ENCODE measurements around the gene POR. TPM values are rescaled to one million over a fixed set of nuclear protein-coding genes. Genes with fewer than 3 reads are reported as not detected.

Gene POR
- total and polyA plus RNA-seq, 2 of the 8 experiments (the other 6 are each of a cell fraction or from before 2014, with no cell fraction given) = 98.7 to 144 TPM

- TF ChIP-seq, protein P1, sequence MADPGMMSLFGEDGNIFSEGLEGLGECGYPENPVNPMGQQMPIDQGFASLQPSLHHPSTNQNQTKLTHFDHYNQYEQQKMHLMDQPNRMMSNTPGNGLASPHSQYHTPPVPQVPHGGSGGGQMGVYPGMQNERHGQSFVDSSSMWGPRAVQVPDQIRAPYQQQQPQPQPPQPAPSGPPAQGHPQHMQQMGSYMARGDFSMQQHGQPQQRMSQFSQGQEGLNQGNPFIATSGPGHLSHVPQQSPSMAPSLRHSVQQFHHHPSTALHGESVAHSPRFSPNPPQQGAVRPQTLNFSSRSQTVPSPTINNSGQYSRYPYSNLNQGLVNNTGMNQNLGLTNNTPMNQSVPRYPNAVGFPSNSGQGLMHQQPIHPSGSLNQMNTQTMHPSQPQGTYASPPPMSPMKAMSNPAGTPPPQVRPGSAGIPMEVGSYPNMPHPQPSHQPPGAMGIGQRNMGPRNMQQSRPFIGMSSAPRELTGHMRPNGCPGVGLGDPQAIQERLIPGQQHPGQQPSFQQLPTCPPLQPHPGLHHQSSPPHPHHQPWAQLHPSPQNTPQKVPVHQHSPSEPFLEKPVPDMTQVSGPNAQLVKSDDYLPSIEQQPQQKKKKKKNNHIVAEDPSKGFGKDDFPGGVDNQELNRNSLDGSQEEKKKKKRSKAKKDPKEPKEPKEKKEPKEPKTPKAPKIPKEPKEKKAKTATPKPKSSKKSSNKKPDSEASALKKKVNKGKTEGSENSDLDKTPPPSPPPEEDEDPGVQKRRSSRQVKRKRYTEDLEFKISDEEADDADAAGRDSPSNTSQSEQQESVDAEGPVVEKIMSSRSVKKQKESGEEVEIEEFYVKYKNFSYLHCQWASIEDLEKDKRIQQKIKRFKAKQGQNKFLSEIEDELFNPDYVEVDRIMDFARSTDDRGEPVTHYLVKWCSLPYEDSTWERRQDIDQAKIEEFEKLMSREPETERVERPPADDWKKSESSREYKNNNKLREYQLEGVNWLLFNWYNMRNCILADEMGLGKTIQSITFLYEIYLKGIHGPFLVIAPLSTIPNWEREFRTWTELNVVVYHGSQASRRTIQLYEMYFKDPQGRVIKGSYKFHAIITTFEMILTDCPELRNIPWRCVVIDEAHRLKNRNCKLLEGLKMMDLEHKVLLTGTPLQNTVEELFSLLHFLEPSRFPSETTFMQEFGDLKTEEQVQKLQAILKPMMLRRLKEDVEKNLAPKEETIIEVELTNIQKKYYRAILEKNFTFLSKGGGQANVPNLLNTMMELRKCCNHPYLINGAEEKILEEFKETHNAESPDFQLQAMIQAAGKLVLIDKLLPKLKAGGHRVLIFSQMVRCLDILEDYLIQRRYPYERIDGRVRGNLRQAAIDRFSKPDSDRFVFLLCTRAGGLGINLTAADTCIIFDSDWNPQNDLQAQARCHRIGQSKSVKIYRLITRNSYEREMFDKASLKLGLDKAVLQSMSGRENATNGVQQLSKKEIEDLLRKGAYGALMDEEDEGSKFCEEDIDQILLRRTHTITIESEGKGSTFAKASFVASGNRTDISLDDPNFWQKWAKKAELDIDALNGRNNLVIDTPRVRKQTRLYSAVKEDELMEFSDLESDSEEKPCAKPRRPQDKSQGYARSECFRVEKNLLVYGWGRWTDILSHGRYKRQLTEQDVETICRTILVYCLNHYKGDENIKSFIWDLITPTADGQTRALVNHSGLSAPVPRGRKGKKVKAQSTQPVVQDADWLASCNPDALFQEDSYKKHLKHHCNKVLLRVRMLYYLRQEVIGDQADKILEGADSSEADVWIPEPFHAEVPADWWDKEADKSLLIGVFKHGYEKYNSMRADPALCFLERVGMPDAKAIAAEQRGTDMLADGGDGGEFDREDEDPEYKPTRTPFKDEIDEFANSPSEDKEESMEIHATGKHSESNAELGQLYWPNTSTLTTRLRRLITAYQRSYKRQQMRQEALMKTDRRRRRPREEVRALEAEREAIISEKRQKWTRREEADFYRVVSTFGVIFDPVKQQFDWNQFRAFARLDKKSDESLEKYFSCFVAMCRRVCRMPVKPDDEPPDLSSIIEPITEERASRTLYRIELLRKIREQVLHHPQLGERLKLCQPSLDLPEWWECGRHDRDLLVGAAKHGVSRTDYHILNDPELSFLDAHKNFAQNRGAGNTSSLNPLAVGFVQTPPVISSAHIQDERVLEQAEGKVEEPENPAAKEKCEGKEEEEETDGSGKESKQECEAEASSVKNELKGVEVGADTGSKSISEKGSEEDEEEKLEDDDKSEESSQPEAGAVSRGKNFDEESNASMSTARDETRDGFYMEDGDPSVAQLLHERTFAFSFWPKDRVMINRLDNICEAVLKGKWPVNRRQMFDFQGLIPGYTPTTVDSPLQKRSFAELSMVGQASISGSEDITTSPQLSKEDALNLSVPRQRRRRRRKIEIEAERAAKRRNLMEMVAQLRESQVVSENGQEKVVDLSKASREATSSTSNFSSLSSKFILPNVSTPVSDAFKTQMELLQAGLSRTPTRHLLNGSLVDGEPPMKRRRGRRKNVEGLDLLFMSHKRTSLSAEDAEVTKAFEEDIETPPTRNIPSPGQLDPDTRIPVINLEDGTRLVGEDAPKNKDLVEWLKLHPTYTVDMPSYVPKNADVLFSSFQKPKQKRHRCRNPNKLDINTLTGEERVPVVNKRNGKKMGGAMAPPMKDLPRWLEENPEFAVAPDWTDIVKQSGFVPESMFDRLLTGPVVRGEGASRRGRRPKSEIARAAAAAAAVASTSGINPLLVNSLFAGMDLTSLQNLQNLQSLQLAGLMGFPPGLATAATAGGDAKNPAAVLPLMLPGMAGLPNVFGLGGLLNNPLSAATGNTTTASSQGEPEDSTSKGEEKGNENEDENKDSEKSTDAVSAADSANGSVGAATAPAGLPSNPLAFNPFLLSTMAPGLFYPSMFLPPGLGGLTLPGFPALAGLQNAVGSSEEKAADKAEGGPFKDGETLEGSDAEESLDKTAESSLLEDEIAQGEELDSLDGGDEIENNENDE (IDR thresholded peaks at IDR 0.05; ENCODE audit: insufficient replicate concordance, low read length) = no peak
- TF ChIP-seq SAP30 (IDR thresholded peaks at IDR 0.05; ENCODE audit: insufficient read depth, insufficient replicate concordance, low read length) = no peak
- TF ChIP-seq CEBPB (IDR thresholded peaks at IDR 0.05; ENCODE audit: low read depth, low read length) = no peak
- no peak for TF ChIP-seq POLR2A (IDR thresholded peaks at IDR 0.05; ENCODE audit: control extremely low read depth in 1 of 2, low read depth in 2 of 2, low read length in 2 of 2)
- no peak for TF ChIP-seq SP4 (IDR thresholded peaks at IDR 0.05; ENCODE audit: low read length)
- no peak for TF ChIP-seq TCF12 (IDR thresholded peaks at IDR 0.05; ENCODE audit: low read depth, low read length)
Observed at GRCh38 chr7:75971309-75971960, 56.5 kb downstream of the POR start (continued).
